Skin epidermis (tissue), 12 donors: Measurements from ENCODE around the gene PARD6B.
"Not testable (repeated sequence)": the region's sequence is repeated elsewhere in the genome, so short reads cannot be mapped to it uniquely, and the experiment has no call there.

Source experiments
- H3K27ac ChIP-seq, 21 experiments: fragments of 200-600 bp; sonication (generic) in 11 of 21; one replicate each; pipeline ENCODE4 v1.5.0; 2020; ENCODE audit warnings: mild to moderate bottlenecking in 3 of 21, inconsistent platforms in 2 of 21, moderate library complexity in 2 of 21
- H3K4me3 ChIP-seq, 7 experiments: fragments of 200-600 bp; sonication (generic) in 2 of 7; one replicate each; pipeline ENCODE4 v1.5.0; 2020; ENCODE audit warnings: inconsistent platforms in 2 of 7, mild to moderate bottlenecking in 2 of 7, moderate library complexity in 1 of 7

Gene PARD6B

DNA sequence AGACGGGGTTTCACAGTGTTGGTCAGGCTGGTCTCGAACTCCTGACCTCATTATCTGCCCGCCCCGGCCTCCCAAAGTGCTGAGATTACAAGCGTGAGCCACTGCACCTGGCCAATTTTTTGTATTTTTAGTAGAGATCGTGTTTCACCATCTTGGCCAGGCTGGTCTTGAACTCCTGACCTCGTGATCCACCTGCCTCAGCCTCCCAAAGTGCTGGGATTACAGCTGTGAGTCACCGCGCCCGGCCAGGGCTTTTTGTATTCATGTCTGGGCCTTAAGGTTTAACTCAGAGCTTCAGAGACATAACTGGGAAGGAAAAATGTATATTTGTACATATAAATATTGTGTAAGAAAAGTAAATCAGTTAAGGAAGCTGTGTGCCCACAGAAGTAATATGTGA, 33.9 kb downstream of the PARD6B start:
- not testable (repeated sequence) for H3K4me3 ChIP-seq, H3K27ac ChIP-seq

DNA sequence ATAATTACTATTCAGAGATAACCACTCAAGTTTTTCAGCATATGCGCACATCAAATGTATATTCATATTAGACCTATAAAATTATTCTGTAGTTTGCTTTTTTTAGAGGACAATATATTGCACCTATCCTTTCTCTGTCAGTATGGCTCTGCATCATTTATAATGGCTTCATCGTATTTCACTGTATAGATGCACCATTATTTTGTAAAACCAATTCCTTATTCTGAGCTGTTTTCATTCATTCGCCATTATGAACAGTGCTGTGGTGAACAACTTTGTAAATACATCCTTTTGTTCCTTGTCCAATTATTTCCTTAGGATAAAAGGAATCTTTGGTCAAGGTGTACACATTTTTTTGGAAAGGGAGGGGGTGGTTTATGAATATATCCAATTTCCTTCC, 34.3 kb downstream of the PARD6B start:
- no peak overlapping the region for H3K27ac ChIP-seq
- no peak overlapping the region for H3K4me3 ChIP-seq

DNA sequence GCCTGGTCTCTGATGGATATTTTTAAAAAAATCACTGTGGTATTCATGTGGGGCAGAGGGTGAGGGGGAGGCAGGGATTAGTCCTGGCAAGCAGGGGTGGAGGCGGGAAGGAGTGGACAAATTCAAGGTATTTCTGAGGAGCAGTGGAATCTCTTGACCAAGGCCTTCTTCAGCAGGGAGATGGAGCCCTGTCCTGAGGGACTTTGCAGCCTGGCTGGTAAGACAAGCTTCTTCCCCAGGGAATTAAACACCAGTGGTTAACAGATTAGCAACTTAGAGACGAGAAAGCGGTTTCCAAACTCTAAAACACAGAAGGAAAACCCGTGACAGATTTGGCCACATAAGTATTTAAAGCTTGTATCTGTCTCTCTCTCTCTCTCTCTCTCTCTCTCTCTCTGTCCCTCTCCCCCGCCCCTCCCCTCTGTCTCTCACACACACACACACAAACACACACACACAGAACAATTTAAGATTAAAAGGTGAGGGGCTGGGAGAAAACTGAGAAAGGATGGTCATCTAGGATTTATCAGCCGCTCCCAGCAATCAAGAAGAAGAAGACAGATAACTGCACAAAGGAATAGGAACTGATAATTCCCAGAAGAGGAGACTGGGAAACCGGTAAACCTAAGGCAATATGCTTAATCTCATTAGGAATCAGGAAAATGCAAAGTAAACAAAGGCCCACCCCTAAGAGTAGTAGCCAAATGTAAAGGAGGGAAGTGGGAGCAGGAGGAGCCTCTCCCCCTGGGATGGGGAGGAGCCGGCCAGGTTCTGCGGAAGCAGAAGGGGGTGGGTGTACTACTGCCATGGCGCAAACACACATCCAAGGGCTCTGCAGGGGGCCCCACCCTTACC, 35.8 kb downstream of the PARD6B start:
- not testable (repeated sequence) for H3K27ac ChIP-seq, H3K4me3 ChIP-seq

DNA sequence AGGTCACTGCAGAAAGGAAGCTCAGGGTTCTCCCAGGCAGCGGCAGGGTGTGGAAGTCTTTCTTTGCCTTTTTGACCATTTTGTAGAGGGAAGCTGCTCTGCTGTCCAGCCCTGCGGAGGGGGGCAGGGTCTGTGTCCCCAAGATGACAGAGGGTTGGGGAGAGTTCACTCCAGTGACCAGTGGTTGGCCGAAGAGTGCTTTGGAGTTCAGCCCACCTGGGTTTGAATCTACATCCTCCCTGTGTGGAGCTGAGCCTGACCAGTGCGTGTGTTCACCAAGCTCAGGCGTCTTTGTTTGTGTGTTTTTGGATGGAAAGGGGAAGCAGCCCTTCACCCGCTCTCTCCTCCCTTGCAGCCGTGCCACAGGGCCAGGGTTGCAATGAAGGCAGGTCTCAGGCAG, 37.6 kb downstream of the PARD6B start:
- H3K27ac ChIP-seq, H3K4me3 ChIP-seq: not testable (repeated sequence)

DNA sequence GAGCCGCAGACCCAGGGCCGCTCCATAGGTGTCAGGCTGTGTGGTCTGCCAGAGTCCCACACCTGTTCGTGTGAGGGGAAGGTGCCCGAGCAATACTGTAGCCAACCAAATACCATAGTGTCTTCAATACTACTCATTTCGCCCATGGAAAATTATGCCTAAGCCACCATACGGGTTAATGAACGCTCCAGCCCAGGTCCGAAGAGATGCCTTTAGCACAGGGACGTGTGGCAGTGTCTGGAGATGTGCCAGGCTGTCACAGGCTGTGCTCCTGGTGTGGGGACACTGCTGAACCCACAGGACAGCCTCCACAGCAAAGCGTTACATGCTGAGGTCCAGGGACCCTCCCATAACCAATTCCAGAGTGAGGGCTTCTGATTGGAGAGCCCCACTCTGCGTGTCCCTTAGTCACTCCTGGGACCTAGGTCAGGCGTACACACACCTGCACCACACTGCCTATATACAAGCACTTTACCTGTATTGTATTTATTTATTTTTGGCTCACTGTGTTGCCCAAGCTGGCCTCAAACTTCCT, 38.2 kb downstream of the PARD6B start:
- not testable (repeated sequence) for H3K4me3 ChIP-seq, H3K27ac ChIP-seq

DNA sequence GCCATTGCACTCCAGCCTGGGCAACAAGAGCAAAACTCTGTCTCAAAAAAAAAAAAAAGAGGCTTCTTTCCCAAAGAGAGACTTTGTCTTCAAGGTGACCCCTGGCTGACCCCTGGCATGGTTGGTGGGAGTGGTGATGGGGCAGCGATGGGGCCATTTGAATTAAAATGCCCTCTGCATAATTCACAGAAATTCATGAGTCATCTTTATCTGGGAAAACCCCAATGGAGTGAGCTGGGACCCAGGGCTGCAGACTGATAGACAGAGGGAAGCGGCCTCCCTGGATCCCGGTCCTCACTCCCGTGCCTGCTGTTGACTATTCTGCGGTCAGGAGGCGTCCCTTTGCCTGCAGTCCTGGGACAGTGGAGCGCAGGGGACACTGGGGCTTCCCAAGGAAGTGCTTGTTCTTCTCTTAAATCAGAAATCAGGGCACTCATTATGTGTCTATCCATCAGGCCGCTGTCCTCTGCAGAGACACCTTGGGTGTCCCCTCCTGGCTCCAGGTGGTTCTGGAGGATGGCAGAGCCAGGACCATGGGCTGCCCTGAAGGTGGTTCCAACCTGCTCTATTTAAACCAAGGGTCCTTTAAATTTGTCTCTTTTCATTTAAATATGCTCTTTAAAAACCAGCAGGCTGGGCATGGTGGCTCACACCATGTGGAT, 40.2 kb downstream of the PARD6B start:
- H3K4me3 ChIP-seq, H3K27ac ChIP-seq: not testable (repeated sequence)

DNA sequence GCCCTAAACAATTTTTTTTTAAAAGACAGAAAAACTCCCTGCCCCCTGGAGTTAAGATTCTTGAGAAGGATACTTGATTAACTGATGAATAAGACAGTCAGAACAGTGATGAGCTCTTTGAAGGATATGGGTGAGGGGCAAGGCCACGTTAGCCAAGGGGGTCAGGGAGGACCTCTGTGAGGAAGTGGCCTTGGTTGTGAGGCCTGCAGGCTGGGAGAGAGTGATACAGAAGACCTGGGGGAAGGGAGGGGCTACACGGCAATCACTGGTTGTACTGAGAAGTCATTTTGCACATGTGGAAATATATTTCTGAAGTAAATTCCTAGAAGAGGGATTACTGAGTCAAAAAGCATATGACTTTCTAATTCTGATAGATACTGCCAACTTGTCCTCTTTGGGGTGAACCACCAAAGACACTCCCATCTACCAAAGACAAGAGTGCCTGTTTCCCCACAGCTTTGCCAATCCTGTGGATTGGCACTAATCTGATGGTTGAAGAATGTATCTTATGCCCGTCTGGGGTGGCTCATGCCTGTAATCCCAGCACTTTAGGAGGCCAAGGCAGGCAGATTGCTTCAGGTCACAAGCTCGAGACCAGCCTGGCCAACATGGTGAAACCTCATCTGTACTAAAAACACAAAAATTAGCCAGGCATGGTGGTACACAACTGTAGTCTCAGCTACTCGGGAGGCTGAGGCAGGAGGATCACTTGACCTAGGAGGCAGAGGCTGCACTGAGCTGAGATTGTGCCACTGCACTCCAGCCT, 41.2 kb downstream of the PARD6B start:
- Histone ChIP-seq H3K4me3 (no peak overlapping the region), H3K27ac (no peak overlapping the region)

DNA sequence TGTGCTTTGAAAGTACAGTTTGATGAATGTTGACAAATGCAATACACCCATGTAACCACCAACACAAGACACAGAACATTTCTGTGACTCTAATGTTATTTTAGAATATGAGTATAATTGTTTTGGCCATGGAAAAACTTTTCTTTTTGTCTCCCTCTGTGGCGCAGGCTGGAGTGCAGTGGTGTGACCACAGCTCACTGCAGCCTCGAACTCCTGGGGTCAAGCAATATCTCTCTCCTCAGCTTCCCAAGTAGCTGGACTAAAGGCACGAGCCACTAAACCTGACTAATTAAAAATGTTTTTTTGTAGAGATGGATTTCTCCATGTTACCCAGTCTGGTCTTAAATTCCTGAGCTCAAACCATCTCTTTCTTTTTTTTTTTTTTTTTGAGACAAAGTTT, 43.1 kb downstream of the PARD6B start:
- Histone ChIP-seq H3K4me3 (no peak overlapping the region), H3K27ac (no peak overlapping the region)

DNA sequence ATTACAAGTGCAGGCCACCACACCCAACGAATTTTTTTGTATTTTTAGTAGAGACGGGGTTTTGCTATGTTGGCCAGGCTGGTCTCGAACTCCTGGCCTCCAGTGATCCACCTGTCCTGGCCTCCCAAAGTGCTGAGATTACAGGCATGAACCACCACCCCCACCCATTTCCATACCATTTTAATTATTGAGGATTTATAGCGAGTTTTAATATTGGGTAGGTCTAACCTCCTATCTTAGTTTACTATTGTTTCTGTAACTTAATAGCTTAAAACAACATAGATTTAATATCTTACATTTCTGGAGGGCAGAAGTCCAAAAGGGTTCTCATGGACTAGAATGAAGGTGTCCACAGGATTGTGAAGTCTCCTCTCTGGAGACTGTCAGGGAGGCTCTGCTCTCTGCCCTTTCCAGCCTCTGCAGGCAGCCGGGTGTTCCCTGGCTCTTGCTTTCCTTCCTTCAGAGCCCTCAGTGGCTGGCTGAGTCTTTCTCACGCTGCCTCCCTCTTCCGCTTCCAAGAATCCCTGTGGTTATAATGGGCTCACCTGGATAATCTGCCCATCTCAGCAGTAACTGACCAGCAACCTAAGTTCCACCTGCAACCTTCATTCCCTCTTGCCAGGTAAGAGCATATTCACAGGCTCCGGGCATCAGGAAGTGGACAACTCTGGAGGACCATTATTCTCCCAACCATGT, 44.9 kb downstream of the PARD6B start:
- no peak overlapping the region for H3K27ac ChIP-seq
- H3K4me3 ChIP-seq, result no peak overlapping the region

DNA sequence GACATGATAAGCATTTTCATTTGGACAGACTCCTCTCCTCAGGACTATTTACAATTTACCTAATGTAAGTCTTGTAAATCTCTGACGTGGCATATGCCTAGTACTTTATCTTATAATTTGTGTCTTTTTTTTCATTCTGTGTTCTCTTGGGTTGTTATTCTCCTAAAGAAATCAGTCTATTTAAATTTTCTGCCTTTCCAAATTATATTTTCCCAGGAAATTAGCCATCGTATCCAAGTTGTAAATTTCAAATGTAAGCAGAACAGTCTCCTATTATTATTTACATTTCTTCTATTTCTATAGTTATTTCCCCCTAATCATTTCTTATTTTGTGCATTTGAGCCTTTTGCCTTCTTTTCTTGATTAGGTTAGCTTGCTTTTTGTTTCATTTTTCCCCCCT, 46.0 kb downstream of the PARD6B start:
- Histone ChIP-seq H3K27ac (no peak overlapping the region), H3K4me3 (no peak overlapping the region)

DNA sequence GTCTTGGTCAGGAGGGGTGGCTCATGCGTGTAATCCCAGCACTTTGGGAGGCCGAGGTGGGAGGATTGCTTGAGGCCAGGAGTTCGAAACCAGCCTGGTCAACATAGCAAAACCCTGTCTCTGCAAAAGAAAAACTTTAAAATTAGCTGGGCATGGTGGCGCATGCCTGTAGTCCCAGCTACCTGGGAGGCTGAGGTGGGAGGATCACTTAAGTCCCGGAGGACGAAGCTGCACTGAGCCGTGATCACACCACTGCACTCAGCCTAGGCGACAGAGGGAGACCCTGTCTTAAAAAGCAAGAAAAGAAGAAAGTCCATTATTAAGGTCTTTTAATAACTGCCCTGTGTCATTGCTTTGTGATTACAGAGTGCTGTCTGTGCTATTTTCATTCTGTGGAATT, 47.6 kb downstream of the PARD6B start:
- H3K4me3 ChIP-seq, H3K27ac ChIP-seq: not testable (repeated sequence)

DNA sequence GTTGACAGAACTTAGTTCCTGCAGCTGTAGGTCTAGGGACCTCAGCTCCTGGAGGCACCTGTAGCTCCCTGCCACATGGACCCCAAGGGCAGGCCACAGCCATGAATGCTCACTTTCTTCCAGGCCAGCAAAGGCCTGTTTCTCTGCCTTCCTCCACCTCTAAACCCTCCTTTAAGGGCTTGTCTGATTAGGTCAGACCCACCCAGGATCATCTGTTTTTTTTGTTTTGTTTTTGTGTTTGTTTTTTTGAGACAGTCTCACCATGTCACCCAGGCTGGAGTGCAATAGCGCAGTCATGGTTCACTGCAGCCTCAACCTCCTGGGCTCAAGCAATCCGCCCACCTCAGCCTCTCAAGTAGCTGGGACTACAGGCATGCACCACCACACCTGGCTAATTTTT, 52.0 kb downstream of the PARD6B start:
- Histone ChIP-seq H3K27ac (no peak overlapping the region), H3K4me3 (no peak overlapping the region)

DNA sequence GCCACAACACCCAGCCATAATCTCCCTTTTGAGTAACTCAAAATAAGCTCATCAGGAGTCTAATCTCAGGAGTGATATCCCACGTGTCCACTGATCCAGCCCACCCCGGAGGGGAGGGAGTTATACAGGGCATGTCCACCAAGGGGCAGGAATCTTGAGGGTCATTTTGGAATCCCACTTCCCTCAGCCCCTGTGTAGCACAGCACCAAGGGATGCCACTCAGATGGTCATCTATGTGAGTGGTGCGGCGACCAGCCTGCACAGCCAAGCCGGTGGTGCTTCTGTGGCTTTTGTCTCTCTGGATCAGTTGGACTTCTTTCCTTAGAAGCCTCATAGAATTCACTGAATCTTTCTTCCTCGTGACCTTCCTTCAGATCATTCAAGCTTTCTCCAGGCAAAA, 52.5 kb downstream of the PARD6B start:
- Histone ChIP-seq H3K27ac (no peak overlapping the region), H3K4me3 (no peak overlapping the region)

DNA sequence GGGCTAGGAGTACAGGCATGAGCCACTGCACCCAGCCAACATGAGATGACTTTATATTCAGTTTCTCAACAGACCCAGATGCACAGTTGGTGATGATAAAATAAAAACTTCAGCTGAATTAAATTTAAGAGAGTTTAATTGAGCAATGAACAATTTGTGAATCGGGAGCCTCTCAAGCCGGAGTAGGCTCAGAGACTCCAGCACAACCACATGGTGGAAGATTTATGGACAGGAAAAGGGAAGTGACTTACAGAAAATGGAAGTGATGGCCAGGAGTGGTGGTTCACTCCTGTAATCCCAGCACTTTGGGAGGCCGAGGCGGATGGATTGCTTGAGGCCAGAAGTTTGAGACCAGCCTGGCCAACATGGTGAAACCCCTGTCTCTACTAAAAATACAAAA, 53.1 kb downstream of the PARD6B start:
- Histone ChIP-seq H3K4me3 (no peak overlapping the region), H3K27ac (no peak overlapping the region)

DNA sequence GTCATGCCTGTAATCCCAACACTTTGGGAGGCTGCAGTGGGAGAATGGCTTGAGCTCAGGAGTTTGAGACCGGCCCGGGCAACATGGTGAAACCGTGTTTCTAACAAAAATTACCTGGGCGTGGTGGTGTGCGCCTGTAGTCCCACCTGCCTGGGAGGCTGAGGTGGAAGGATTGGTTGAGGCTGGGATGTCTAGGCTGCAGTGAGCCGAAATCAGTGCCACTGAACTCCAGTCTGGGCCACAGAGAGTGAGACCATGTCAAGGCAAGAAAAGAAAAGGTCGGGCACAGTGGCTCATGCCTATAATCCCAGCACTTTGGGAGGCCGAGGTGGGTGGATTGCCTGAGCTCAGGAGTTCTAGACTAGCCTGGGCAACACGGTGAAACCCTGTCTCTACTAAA, 55.3 kb downstream of the PARD6B start:
- Histone ChIP-seq H3K4me3 (no peak overlapping the region), H3K27ac (no peak overlapping the region)

DNA sequence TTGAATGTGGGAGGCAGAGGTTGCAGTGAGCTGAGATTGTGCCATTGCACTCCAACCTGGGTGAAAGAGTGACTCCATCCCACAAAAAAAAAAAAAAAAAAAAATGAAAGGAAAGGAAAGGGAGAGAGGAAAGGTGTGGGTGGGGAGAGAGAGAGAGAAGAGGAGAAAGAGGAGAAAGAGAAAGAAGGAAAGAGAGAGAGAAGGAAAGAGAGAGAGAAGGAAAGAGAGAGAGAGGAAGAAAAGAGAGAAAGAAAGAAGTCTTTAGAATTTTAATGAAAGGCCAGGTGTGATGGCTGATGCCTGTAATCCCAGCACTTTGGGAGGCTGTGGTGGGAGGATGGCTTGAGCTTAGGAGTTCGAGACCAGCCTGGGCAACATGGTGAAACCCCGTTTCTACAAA, 55.8 kb downstream of the PARD6B start:
- Histone ChIP-seq H3K27ac (no peak overlapping the region), H3K4me3 (no peak overlapping the region)

DNA sequence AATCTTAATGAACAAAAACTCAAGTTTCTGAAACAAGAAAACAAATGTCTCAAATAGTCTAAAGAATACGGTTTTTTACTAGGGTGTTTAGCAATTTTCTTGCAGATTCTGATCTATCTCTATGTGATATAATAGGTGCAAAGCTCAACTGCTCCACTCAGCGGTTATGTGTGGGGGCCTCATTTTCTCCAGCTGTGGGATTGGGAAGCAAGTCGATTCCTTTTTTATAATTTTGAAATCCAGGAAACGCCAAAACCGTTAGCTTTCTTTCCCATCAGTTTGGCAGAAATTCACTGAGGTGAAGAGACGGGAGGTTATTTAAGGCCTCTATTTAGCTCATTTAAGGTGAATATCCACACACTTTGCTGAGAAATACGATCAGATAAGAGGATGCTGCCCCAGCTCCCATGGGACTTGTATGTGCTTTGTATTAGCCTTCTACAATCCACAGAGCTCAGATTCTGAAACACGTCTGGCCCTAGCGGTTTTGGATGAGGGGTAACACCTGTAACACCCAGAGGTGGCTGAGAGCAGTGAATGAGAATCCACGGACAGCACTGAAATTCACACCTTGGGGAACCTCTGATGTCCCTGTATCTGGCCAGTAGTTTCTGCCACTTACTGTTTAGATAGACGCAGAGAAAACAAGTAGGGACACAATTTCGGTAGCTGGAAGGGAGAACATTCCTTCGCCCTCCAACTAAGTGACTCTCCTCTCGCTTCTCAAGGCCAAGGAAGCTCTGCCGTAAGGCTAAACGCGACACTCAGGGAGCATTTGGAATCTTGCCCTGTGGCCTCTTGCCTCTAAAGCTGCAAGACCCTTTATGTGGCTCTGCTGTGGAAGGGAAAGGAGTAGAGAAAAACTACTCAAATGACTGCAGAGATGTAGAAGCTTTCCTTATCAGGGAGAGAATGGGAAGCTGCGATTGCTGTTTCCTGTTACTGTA, 56.9 kb downstream of the PARD6B start:
- H3K27ac ChIP-seq, result peak overlapping the region in 1 of 21 experiments; percentile 54
- no peak overlapping the region for H3K4me3 ChIP-seq

DNA sequence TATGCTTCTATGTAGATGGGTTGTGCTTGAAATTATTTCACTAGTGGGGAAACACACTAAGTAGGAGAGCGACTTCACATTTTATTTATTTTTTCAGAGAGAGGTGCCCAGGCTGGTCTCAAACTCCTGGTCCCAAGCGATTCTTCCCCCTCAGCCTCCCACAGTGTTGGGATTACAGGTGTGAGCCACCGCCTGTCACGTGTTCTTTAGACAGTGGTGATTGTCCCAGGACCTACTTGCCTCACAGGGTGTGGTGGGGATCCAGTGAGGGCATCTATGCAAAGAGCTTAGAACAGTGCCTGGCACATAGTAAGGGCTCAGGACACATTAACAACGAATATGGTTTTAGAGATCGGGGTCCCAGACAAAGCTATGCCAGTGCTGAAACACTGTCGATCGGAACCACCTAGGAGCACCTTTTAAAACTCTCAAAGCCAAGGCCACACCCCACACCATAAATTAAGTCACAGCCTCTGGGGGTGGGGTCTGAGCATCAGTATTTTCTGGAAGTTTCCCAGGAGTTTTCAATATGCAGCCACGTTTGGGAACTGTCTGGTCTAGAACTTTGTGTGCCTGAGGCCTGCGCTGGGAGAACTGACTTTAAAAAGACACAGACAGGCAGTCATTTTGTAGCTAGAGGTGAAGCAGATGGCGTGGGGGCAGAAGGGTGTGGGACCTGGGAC, 58.7 kb downstream of the PARD6B start:
- Histone ChIP-seq H3K27ac (peak overlapping the region in 19 of 21 experiments; percentile 18 to 93 (median 81)), H3K4me3 (no peak overlapping the region)
